ENCODE results near the gene XRRA1.

DNA sequence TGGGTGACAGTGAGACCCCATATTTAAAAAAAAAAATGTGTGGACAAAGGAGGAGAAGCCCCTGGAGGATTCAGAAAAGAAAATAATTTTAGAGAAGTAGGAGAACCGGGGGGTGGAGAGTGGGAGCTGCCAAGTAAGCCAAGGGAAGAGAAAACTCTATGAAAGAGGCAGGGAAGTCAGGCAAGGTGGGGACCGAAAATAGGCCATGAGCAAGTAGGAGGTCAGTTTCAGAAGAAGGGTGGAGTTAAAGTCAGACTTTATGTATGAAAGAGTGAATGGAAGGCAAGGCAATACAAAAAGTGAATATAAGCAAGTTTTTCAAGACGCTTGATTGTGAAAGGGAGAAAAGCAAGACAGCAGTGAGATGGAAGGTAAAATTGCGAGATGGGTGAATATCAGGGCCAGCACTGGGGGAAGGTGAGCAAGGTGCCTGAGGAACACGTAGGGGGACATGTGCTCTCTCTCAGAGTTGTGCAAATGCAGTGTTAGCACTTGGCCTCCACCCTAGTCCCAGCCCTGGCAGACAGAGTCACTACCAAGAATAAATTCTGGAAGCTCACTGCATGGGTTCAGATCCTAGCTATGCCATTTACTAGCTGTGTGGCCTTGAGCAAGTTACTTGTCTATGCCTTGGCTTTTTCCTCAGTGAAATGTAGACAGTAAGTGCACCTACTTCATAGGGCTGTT is 6.7 kb downstream of the XRRA1 start:
- TF ChIP-seq CTCF (IDR thresholded peaks at IDR 0.05) (no peak), POLR2A (IDR thresholded peaks at IDR 0.05) (no peak)

Measured in uterus (tissue), 2 donors.